IMR-90 (cell line): ENCODE data around the gene MPP2. TPM values are rescaled to one million over a fixed set of nuclear protein-coding genes. Genes with fewer than 3 reads are reported as not detected.
A peak's percentile ranks its signal among the peaks of the same experiment; 100 is the strongest.

Experiments
- ATAC-seq: fragments of 200-7000 bp; cut with Tn5 transposase; 2 replicates; pipeline ENCODE4 v1.9.1; 2020; ENCODE audit warnings: low read depth, mild to moderate bottlenecking, moderate library complexity
- BruUV-seq: library from RNA; stranded (reverse); fragments of 400-500 nt; replicated peaks from 2 replicates; lab custom pipeline; 2021; lab: Mats Ljungman, UMichigan
- CTCF ChIA-PET: fragments of 300-600 bp; formaldehyde crosslinking; extraction: SDS; loops from one replicate; lab custom pipeline; 2021; ENCODE audit warnings: antibody characterized with exemption; lab: Yijun Ruan, JAX
- POLR2A ChIA-PET: fragments of 300-600 bp; sonication (Branson Sonifier 250); formaldehyde crosslinking; loops from one replicate; lab custom pipeline; 2022; ENCODE audit warnings: antibody characterized with exemption; ENCODE audit not compliant: unreplicated experiment; lab: Charles Lee
- DNase-seq: peaks from one replicate; pipeline ENCODE4 v3.0.0; 2013
- H2AFZ ChIP-seq: replicated peaks from 2 replicates; pipeline ENCODE3; 2013; ENCODE audit warnings: low read length, mild to moderate bottlenecking; ENCODE audit not compliant: poor library complexity
- H2AK5ac ChIP-seq: 2 replicates; pipeline ENCODE4 v1.6.1; 2013; ENCODE audit warnings: low read depth, low read length, inconsistent platforms
- H2AK9ac ChIP-seq: replicated peaks from 2 replicates; pipeline ENCODE3; 2013; ENCODE audit warnings: mild to moderate bottlenecking, low read depth, low read length, moderate library complexity; ENCODE audit not compliant: poor library complexity
- H2BK120ac ChIP-seq: 2 replicates; pipeline ENCODE4 v1.6.1; 2013; ENCODE audit warnings: low read depth, low read length, inconsistent platforms
- H2BK15ac ChIP-seq: 3 replicates; pipeline ENCODE4 v1.6.1; 2013; ENCODE audit warnings: low read depth, low read length, inconsistent platforms
- H2BK20ac ChIP-seq: 2 replicates; pipeline ENCODE4 v1.6.1; 2013; ENCODE audit warnings: low read depth, mild to moderate bottlenecking, inconsistent platforms, low read length, moderate library complexity
- H2BK5ac ChIP-seq: 2 replicates; pipeline ENCODE4 v1.6.1; 2013; ENCODE audit warnings: mild to moderate bottlenecking, low read depth, low read length, inconsistent platforms; ENCODE audit not compliant: poor library complexity, severe bottlenecking
- H3K14ac ChIP-seq: replicated peaks from 2 replicates; pipeline ENCODE4 v1.6.1; 2013; ENCODE audit warnings: low read depth, low read length, inconsistent platforms
- H3K18ac ChIP-seq: 2 replicates; pipeline ENCODE4 v1.6.1; 2013; ENCODE audit warnings: low read depth, low read length, control low read depth
- H3K23ac ChIP-seq: 2 replicates; pipeline ENCODE4 v1.6.1; 2013; ENCODE audit warnings: low read depth, low read length, inconsistent platforms
- H3K27ac ChIP-seq: 2 replicates; pipeline ENCODE4 v1.5.1; 2013; ENCODE audit warnings: mild to moderate bottlenecking, control low read depth, low read length; ENCODE audit not compliant: insufficient read depth
- H3K27me3 ChIP-seq: 2 replicates; pipeline ENCODE4 v1.6.1; 2013; ENCODE audit warnings: low read length; ENCODE audit not compliant: control insufficient read depth, insufficient read depth
- H3K36me3 ChIP-seq: 2 replicates; pipeline ENCODE4 v1.6.1; 2013; ENCODE audit warnings: low read length, mixed read lengths; ENCODE audit not compliant: control insufficient read depth, insufficient read depth
- H3K4ac ChIP-seq: 2 replicates; pipeline ENCODE4 v1.6.1; 2013; ENCODE audit warnings: low read depth, low read length, inconsistent platforms
- H3K4me1 ChIP-seq: 2 replicates; pipeline ENCODE4 v1.6.1; 2013; ENCODE audit warnings: low read length, mixed read lengths; ENCODE audit not compliant: control insufficient read depth, insufficient read depth
- H3K4me2 ChIP-seq: 2 replicates; pipeline ENCODE4 v1.6.1; 2013; ENCODE audit warnings: low read depth, mild to moderate bottlenecking, control low read depth, low read length, moderate library complexity
- H3K4me3 ChIP-seq: 2 replicates; pipeline ENCODE4 v1.5.1; 2013; ENCODE audit warnings: low read depth, mild to moderate bottlenecking, control low read depth, low read length, moderate library complexity; ENCODE audit not compliant: insufficient read depth
- H3K56ac ChIP-seq: 2 replicates; pipeline ENCODE4 v1.6.1; 2013; ENCODE audit warnings: low read length, inconsistent platforms; ENCODE audit not compliant: insufficient read depth; ENCODE audit errors: extremely low read depth
- H3K79me1 ChIP-seq, 2 experiments: 2 replicates each; pipeline ENCODE4 v1.6.1; 2013; ENCODE audit warnings: low read length in 2 of 2, inconsistent platforms in 1 of 2, low read depth in 1 of 2
- H3K9ac ChIP-seq: 2 replicates; pipeline ENCODE4 v1.6.1; 2013; ENCODE audit warnings: low read depth, low read length, control low read depth
- H3K9me1 ChIP-seq: 2 replicates; pipeline ENCODE4 v1.6.1; 2013; ENCODE audit warnings: low read length, inconsistent platforms; ENCODE audit not compliant: insufficient read depth
- H3K9me3 ChIP-seq: 2 replicates; pipeline ENCODE4 v1.6.1; 2013; ENCODE audit warnings: low read length; ENCODE audit not compliant: control insufficient read depth, insufficient read depth
- H4K20me1 ChIP-seq: 2 replicates; pipeline ENCODE4 v1.6.1; 2013; ENCODE audit warnings: low read length, inconsistent platforms; ENCODE audit not compliant: insufficient read depth
- H4K5ac ChIP-seq: 2 replicates; pipeline ENCODE4 v1.6.1; 2013; ENCODE audit warnings: mild to moderate bottlenecking, low read depth, low read length, control low read depth
- H4K8ac ChIP-seq, 2 experiments: 2 replicates each; pipeline ENCODE4 v1.6.1; 2013; ENCODE audit warnings: low read depth in 2 of 2, low read length in 2 of 2, control low read depth in 1 of 2, inconsistent platforms in 1 of 2
- H4K91ac ChIP-seq: 2 replicates; pipeline ENCODE4 v1.6.1; 2013; ENCODE audit warnings: low read depth, low read length, inconsistent platforms; ENCODE audit not compliant: insufficient read depth
- BHLHE40 ChIP-seq: fragments of 150-350 bp; IDR thresholded peaks from 2 replicates; pipeline ENCODE4 v1.6.1; 2016; ENCODE audit warnings: mild to moderate bottlenecking, low read depth, low read length
- FOS ChIP-seq: fragments of 150-350 bp; IDR thresholded peaks from 2 replicates; pipeline ENCODE4 v1.6.1; 2016; ENCODE audit warnings: low read depth, low read length
- RFX5 ChIP-seq: IDR thresholded peaks from 2 replicates; pipeline ENCODE4 v1.8.0; 2012; ENCODE audit warnings: low read depth, mild to moderate bottlenecking, low read length, moderate library complexity
- WGBS, 2 experiments: methylation state at CpG; one replicate each; pipeline versions ENCODE4 v1.1.5 to v1.1.7; 2013; ENCODE audit warnings: missing lambda C conversion rate in 2 of 2; ENCODE audit not compliant: insufficient read length in 1 of 2; ENCODE audit errors: extremely low coverage in 2 of 2; 5-methylcytosine and 5-hydroxymethylcytosine counted together
- dilution Hi-C: fragments of 300-500 bp; cut with HindIII; formaldehyde crosslinking; loops from one replicate; pipeline ENCODE4 v1.14.3; 2018; ENCODE audit warnings: low sequenced_read_pairs; ENCODE audit not compliant: unreplicated experiment
- in situ Hi-C: fragments of 300-500 bp; cut with MboI; formaldehyde crosslinking; loops from 3 replicates; pipeline ENCODE4 v1.14.3; 2019; ENCODE audit warnings: low sequenced_read_pairs, inconsistent platforms, mixed read lengths
- intact Hi-C: fragments of 100-400 bp; cut with micrococcal nuclease; formaldehyde crosslinking; loops from 2 replicates; pipeline ENCODE4 v1.10.0; 2022
- polyA plus RNA-seq, 3 experiments: library from polyadenylated mRNA; depleted of rRNA; stranded (reverse); fragments of >200 nt; gene quantifications; 2 replicates each; pipeline ENCODE4 v1.2.3, GENCODE V29; 2012; ENCODE audit warnings: low replicate concordance in 1 of 3
- total RNA-seq: library from RNA; depleted of rRNA; stranded (reverse); fragments of >200 nt; gene quantifications from 2 replicates; pipeline ENCODE4 v1.2.3, GENCODE V29; 2012

The MPP2 gene
- total and polyA plus RNA-seq, 2 of the 4 experiments (the other 2 are of a cell fraction), result 3.2 to 3.8 TPM

DNA sequence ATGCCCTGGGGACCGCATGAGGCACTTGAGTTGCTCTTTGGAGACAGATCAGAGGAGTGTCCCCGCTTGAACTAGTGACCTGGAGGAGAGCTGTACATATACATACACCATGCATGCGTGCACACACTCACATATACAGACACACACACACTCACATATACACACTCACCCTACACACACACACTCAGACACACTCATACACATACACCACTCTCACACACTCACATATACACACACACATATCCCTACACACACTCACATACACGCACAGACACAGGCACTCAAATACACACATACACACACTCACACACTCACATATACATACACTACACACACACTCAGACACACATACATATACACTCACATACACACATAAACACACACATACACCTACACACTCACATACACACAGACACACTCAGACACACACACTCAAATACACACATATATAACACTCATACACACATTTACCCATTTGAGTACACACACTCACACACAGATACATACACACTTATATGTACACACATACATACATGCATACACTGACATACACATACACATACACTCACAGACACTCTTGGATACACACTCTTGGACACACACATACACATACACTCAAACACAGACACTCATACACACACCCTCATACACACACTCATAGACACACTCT lies 5.4 kb upstream of the MPP2 start:
- Histone ChIP-seq H2BK20ac (no peak overlapping the region), H2BK5ac (peak overlapping the region; percentile 76), H3K27ac (no peak overlapping the region), H3K4me3 (no peak overlapping the region), H3K14ac (no peak overlapping the region), H4K20me1 (no peaks in the 10 kb centered on the region), H2AFZ (no peak overlapping the region), H2BK15ac (no peak overlapping the region), H3K79me1 (no peaks in the 10 kb centered on the region), H2AK5ac (no peak overlapping the region), H2AK9ac (no peak overlapping the region), H2BK120ac (no peak overlapping the region), H3K9me3 (no peaks in the 10 kb centered on the region), H4K5ac (no peak overlapping the region), H3K56ac (no peak overlapping the region), H3K18ac (no peak overlapping the region), H3K36me3 (no peaks in the 10 kb centered on the region), H3K27me3 (peaks cover 53% of the 10 kb centered on the region), H3K23ac (no peak overlapping the region; the same call in 1 of the 2 replicates), H3K9me1 (peaks cover 3% of the 10 kb centered on the region; the same call in 1 of the 2 replicates), H4K8ac (no peak overlapping the region), H3K4me2 (no peak overlapping the region), H3K4me1 (0 out of 2 replicates have a peak, but pooled peaks cover under 1% of the 10 kb centered on the region), H4K91ac (no peak overlapping the region), H3K4ac (no peak overlapping the region), H3K9ac (no peak overlapping the region)
- dilution Hi-C loops, result no loop called here
- no peak for TF ChIP-seq RFX5
- TF ChIP-seq FOS, result no peak
- no peak for TF ChIP-seq BHLHE40
- in situ Hi-C loops, result no loop called here
- ATAC-seq, result no peak
- ChIA-PET CTCF (no interaction called here), POLR2A (interaction anchor here (0.7 kb wide), 1 partner anchor 15 kb away, joined by 3 read pairs; no protein-coding TSS in a partner anchor)
- BruUV-seq, result no TSS peak
- WGBS, 2 experiments, result 19 to 100% methylated on average over 1 to 2 of the region's 4 CpGs
- intact Hi-C loops, result no loop called here
- no peak for DNase-seq
